Measurements from ENCODE around the gene POPDC3. TPM values are rescaled to one million over a fixed set of nuclear protein-coding genes. Genes with fewer than 3 reads are reported as not detected.

POPDC3 gene
- polyA plus RNA-seq, 6 donors from 2014 or later, result not detected

GRCh38 chr6:105113422-105113821, 66.4 kb downstream of the POPDC3 start:
- DNase-seq (no peak), ATAC-seq (ENCODE audit: low read depth in 2 of 2) (no peak)
- no peaks in the 10 kb centered on the region for H3K36me3 Mint-ChIP-seq
- peaks cover 16 to 26% (median 18%) of the 10 kb centered on the region in 3 donors for H3K27me3 Mint-ChIP-seq
- no peak overlapping the region for H3K4me3 Mint-ChIP-seq
- H3K9me3 Mint-ChIP-seq, result no peaks in the 10 kb centered on the region
- no peaks in the 10 kb centered on the region for H3K4me1 Mint-ChIP-seq
- no peak overlapping the region for H3K27ac Mint-ChIP-seq

GRCh38 chr6:105112577-105112976, 67.2 kb downstream of the POPDC3 start:
- peaks cover 14 to 31% (median 26%) of the 10 kb centered on the region in 3 donors for H3K27me3 Mint-ChIP-seq
- ATAC-seq (ENCODE audit: low read depth in 2 of 2) (no peak), DNase-seq (no peak)
- H3K27ac Mint-ChIP-seq, result no peak overlapping the region
- no peaks in the 10 kb centered on the region for H3K9me3 Mint-ChIP-seq
- no peaks in the 10 kb centered on the region for H3K4me1 Mint-ChIP-seq
- H3K36me3 Mint-ChIP-seq, result no peaks in the 10 kb centered on the region
- H3K4me3 Mint-ChIP-seq, result no peak overlapping the region

GRCh38 chr6:105111871-105112270, 67.9 kb downstream of the POPDC3 start:
- no peak overlapping the region for H3K27ac Mint-ChIP-seq
- no peaks in the 10 kb centered on the region for H3K4me1 Mint-ChIP-seq
- ATAC-seq (ENCODE audit: low read depth in 2 of 2) (no peak), DNase-seq (no peak)
- H3K4me3 Mint-ChIP-seq, result no peak overlapping the region
- H3K9me3 Mint-ChIP-seq, result no peaks in the 10 kb centered on the region
- no peaks in the 10 kb centered on the region for H3K36me3 Mint-ChIP-seq
- H3K27me3 Mint-ChIP-seq, result peaks cover 9 to 26% (median 24%) of the 10 kb centered on the region in 3 donors

GRCh38 chr6:105111105-105111504, 68.7 kb downstream of the POPDC3 start:
- Mint-ChIP-seq H3K27ac (no peak overlapping the region), H3K9me3 (no peaks in the 10 kb centered on the region)

GRCh38 chr6:105109955-105110895, 69.6 kb downstream of the POPDC3 start:
- H3K4me3 Mint-ChIP-seq, result no peak overlapping the region
- no peak for DNase-seq
- no peaks in the 10 kb centered on the region for H3K4me1 Mint-ChIP-seq
- H3K27me3 Mint-ChIP-seq, result peaks cover 9 to 20% (median 18%) of the 10 kb centered on the region in 3 donors
- no peak overlapping the region for H3K27ac Mint-ChIP-seq
- H3K9me3 Mint-ChIP-seq, result no peaks in the 10 kb centered on the region
- H3K36me3 Mint-ChIP-seq, result no peaks in the 10 kb centered on the region
- ATAC-seq (ENCODE audit: low read depth in 2 of 2), result no peak

More at GRCh38 chr6:105111105-105111504, 68.7 kb downstream of the POPDC3 start:
- Mint-ChIP-seq H3K4me1 (no peaks in the 10 kb centered on the region), H3K4me3 (no peak overlapping the region), H3K36me3 (no peaks in the 10 kb centered on the region), H3K27me3 (peaks cover 9 to 21% (median 20%) of the 10 kb centered on the region in 3 donors)
- DNase-seq (no peak), ATAC-seq (ENCODE audit: low read depth in 2 of 2) (no peak)

- Mint-ChIP-seq H3K27me3 (peaks cover 9 to 26% (median 26%) of the 10 kb centered on the region in 3 donors), H3K4me3 (no peak overlapping the region), H3K36me3 (no peaks in the 10 kb centered on the region), H3K9me3 (no peaks in the 10 kb centered on the region), H3K4me1 (no peaks in the 10 kb centered on the region), H3K27ac (no peak overlapping the region)
- ATAC-seq (ENCODE audit: low read depth in 2 of 2), result no peak
- DNase-seq, result no peak
Observed at GRCh38 chr6:105108631-105109262, 71.1 kb downstream of the POPDC3 start.

Other genes with a start within 250 kb of the POPDC3 start
- not detected for gene LIN28B, start 222.9 kb downstream of the POPDC3 start, polyA plus RNA-seq (ENCODE audit: low read depth in 6 of 6)
- gene PREP, start 223.1 kb upstream of the POPDC3 start, polyA plus RNA-seq (ENCODE audit: low read depth in 6 of 6), result 10 to 100 TPM; 14.0 to 25.8 (median 22.8) TPM

All from naive B cell (primary cell).